Measurements from ENCODE around the gene POU6F1. TPM values are rescaled to one million over a fixed set of nuclear protein-coding genes. Genes with fewer than 3 reads are reported as not detected.

The POU6F1 gene
- total and polyA plus RNA-seq, 9 of the 15 experiments (the other 6 are each of a cell fraction or from before 2014, with no cell fraction given) = 0.14 to 3.3 (median 1.1) TPM

DNA sequence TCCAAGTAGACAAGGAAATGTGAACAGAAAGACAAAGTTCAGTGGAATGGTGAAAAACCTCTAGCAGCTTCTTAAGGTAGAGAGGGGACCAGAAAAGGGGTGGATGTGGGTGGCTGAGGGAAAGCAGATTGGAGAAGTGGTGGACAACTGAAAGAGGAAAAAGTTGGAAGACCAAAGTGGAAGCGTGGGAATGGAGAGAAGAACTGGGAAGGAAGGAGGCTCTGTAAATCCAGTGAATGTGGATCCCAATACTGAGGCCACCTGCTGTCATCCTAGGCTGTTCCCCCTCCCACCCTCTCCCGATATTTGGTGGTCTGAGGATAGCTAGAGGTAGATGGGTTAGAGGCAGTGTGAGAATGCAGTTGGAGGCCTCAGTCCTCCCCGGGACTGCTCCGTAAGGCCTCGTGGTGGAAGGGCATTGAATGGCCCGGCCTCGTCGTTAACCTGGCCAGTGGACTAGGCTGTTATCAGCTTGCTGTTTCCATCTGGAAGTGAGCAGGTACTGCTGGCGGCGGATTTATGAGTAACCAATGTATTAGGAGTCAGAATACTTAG lies 822 bp upstream of the POU6F1 start (continued):
- TF ChIP-seq, protein P1, sequence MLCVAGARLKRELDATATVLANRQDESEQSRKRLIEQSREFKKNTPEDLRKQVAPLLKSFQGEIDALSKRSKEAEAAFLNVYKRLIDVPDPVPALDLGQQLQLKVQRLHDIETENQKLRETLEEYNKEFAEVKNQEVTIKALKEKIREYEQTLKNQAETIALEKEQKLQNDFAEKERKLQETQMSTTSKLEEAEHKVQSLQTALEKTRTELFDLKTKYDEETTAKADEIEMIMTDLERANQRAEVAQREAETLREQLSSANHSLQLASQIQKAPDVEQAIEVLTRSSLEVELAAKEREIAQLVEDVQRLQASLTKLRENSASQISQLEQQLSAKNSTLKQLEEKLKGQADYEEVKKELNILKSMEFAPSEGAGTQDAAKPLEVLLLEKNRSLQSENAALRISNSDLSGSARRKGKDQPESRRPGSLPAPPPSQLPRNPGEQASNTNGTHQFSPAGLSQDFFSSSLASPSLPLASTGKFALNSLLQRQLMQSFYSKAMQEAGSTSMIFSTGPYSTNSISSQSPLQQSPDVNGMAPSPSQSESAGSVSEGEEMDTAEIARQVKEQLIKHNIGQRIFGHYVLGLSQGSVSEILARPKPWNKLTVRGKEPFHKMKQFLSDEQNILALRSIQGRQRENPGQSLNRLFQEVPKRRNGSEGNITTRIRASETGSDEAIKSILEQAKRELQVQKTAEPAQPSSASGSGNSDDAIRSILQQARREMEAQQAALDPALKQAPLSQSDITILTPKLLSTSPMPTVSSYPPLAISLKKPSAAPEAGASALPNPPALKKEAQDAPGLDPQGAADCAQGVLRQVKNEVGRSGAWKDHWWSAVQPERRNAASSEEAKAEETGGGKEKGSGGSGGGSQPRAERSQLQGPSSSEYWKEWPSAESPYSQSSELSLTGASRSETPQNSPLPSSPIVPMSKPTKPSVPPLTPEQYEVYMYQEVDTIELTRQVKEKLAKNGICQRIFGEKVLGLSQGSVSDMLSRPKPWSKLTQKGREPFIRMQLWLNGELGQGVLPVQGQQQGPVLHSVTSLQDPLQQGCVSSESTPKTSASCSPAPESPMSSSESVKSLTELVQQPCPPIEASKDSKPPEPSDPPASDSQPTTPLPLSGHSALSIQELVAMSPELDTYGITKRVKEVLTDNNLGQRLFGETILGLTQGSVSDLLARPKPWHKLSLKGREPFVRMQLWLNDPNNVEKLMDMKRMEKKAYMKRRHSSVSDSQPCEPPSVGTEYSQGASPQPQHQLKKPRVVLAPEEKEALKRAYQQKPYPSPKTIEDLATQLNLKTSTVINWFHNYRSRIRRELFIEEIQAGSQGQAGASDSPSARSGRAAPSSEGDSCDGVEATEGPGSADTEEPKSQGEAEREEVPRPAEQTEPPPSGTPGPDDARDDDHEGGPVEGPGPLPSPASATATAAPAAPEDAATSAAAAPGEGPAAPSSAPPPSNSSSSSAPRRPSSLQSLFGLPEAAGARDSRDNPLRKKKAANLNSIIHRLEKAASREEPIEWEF (CRISPR knock-in tag; IDR thresholded peaks at IDR 0.05) = no peak
- TF ChIP-seq, protein P2, sequence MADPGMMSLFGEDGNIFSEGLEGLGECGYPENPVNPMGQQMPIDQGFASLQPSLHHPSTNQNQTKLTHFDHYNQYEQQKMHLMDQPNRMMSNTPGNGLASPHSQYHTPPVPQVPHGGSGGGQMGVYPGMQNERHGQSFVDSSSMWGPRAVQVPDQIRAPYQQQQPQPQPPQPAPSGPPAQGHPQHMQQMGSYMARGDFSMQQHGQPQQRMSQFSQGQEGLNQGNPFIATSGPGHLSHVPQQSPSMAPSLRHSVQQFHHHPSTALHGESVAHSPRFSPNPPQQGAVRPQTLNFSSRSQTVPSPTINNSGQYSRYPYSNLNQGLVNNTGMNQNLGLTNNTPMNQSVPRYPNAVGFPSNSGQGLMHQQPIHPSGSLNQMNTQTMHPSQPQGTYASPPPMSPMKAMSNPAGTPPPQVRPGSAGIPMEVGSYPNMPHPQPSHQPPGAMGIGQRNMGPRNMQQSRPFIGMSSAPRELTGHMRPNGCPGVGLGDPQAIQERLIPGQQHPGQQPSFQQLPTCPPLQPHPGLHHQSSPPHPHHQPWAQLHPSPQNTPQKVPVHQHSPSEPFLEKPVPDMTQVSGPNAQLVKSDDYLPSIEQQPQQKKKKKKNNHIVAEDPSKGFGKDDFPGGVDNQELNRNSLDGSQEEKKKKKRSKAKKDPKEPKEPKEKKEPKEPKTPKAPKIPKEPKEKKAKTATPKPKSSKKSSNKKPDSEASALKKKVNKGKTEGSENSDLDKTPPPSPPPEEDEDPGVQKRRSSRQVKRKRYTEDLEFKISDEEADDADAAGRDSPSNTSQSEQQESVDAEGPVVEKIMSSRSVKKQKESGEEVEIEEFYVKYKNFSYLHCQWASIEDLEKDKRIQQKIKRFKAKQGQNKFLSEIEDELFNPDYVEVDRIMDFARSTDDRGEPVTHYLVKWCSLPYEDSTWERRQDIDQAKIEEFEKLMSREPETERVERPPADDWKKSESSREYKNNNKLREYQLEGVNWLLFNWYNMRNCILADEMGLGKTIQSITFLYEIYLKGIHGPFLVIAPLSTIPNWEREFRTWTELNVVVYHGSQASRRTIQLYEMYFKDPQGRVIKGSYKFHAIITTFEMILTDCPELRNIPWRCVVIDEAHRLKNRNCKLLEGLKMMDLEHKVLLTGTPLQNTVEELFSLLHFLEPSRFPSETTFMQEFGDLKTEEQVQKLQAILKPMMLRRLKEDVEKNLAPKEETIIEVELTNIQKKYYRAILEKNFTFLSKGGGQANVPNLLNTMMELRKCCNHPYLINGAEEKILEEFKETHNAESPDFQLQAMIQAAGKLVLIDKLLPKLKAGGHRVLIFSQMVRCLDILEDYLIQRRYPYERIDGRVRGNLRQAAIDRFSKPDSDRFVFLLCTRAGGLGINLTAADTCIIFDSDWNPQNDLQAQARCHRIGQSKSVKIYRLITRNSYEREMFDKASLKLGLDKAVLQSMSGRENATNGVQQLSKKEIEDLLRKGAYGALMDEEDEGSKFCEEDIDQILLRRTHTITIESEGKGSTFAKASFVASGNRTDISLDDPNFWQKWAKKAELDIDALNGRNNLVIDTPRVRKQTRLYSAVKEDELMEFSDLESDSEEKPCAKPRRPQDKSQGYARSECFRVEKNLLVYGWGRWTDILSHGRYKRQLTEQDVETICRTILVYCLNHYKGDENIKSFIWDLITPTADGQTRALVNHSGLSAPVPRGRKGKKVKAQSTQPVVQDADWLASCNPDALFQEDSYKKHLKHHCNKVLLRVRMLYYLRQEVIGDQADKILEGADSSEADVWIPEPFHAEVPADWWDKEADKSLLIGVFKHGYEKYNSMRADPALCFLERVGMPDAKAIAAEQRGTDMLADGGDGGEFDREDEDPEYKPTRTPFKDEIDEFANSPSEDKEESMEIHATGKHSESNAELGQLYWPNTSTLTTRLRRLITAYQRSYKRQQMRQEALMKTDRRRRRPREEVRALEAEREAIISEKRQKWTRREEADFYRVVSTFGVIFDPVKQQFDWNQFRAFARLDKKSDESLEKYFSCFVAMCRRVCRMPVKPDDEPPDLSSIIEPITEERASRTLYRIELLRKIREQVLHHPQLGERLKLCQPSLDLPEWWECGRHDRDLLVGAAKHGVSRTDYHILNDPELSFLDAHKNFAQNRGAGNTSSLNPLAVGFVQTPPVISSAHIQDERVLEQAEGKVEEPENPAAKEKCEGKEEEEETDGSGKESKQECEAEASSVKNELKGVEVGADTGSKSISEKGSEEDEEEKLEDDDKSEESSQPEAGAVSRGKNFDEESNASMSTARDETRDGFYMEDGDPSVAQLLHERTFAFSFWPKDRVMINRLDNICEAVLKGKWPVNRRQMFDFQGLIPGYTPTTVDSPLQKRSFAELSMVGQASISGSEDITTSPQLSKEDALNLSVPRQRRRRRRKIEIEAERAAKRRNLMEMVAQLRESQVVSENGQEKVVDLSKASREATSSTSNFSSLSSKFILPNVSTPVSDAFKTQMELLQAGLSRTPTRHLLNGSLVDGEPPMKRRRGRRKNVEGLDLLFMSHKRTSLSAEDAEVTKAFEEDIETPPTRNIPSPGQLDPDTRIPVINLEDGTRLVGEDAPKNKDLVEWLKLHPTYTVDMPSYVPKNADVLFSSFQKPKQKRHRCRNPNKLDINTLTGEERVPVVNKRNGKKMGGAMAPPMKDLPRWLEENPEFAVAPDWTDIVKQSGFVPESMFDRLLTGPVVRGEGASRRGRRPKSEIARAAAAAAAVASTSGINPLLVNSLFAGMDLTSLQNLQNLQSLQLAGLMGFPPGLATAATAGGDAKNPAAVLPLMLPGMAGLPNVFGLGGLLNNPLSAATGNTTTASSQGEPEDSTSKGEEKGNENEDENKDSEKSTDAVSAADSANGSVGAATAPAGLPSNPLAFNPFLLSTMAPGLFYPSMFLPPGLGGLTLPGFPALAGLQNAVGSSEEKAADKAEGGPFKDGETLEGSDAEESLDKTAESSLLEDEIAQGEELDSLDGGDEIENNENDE (IDR thresholded peaks at IDR 0.05; ENCODE audit: low read depth, low read length) = no peak
- TF ChIP-seq, protein P3, sequence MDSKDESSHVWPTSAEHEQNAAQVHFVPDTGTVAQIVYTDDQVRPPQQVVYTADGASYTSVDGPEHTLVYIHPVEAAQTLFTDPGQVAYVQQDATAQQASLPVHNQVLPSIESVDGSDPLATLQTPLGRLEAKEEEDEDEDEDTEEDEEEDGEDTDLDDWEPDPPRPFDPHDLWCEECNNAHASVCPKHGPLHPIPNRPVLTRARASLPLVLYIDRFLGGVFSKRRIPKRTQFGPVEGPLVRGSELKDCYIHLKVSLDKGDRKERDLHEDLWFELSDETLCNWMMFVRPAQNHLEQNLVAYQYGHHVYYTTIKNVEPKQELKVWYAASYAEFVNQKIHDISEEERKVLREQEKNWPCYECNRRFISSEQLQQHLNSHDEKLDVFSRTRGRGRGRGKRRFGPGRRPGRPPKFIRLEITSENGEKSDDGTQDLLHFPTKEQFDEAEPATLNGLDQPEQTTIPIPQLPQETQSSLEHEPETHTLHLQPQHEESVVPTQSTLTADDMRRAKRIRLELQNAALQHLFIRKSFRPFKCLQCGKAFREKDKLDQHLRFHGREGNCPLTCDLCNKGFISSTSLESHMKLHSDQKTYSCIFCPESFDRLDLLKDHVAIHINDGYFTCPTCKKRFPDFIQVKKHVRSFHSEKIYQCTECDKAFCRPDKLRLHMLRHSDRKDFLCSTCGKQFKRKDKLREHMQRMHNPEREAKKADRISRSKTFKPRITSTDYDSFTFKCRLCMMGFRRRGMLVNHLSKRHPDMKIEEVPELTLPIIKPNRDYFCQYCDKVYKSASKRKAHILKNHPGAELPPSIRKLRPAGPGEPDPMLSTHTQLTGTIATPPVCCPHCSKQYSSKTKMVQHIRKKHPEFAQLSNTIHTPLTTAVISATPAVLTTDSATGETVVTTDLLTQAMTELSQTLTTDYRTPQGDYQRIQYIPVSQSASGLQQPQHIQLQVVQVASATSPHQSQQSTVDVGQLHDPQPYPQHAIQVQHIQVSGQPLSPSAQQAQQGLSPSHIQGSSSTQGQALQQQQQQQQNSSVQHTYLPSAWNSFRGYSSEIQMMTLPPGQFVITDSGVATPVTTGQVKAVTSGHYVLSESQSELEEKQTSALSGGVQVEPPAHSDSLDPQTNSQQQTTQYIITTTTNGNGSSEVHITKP (IDR thresholded peaks at IDR 0.05; ENCODE audit: partially characterized antibody) = no peak
- TF ChIP-seq EWSR1 (IDR thresholded peaks at IDR 0.05; ENCODE audit: borderline replicate concordance, low read depth, partially characterized antibody) = no peak
- peak; percentile 15; the same call in 1 of the 2 replicates for TF ChIP-seq LEF1 (IDR thresholded peaks at IDR 0.05)
- no peak for TF ChIP-seq U2AF1 (optimal IDR thresholded peaks at IDR 0.05; ENCODE audit: low read depth, low read length)

Measured in K562 (cell line).